Measurements from ENCODE around the gene TRHDE.

- TF ChIP-seq YY1 (IDR thresholded peaks at IDR 0.05; ENCODE audit: insufficient read depth, insufficient read length) (no peak), ZNF274 (IDR thresholded peaks at IDR 0.05; ENCODE audit: low read depth, low read length) (no peak)
Observed at GRCh38 chr12:72293701-72294100, 21.5 kb downstream of the TRHDE start.
